Measurements from ENCODE around the gene GPR160.

- no peak for TF ChIP-seq ZNF883 (CRISPR knock-in tag; IDR thresholded peaks at IDR 0.05; ENCODE audit: not compliant biosample characterization)
- TF ChIP-seq CEBPZ (IDR thresholded peaks at IDR 0.05; ENCODE audit: low read length): no peak
- no peak for TF ChIP-seq HIC2 (CRISPR knock-in tag; IDR thresholded peaks at IDR 0.05; ENCODE audit: low read depth)
- TF ChIP-seq POLR2AphosphoS5 (IDR thresholded peaks at IDR 0.05; ENCODE audit: low read depth, low read length): no peak
- no peak for TF ChIP-seq PRDM10 (CRISPR knock-in tag; IDR thresholded peaks at IDR 0.05; ENCODE audit: low read depth)
- TF ChIP-seq IRF1 (CRISPR knock-in tag; IDR thresholded peaks at IDR 0.05; ENCODE audit: low read depth): no peak
- TF ChIP-seq POLR2A (IDR thresholded peaks at IDR 0.05; ENCODE audit: insufficient read depth in 1 of 2, low read depth in 2 of 2, low read length in 2 of 2): no peak
- no peak for TF ChIP-seq ARNT (IDR thresholded peaks at IDR 0.05)
- TF ChIP-seq FOXO1 (CRISPR knock-in tag; IDR thresholded peaks at IDR 0.05): no peak
- no peak for TF ChIP-seq TCF7 (IDR thresholded peaks at IDR 0.05; ENCODE audit: low read depth)
- no peak for TF ChIP-seq KAT2B (IDR thresholded peaks at IDR 0.05; ENCODE audit: borderline replicate concordance, low read depth, low read length)
- TF ChIP-seq MEIS1 (CRISPR knock-in tag; IDR thresholded peaks at IDR 0.05; ENCODE audit: borderline replicate concordance): no peak
Measured at GRCh38 chr3:170052398-170052797, 14.6 kb downstream of the GPR160 start.
